ENCODE measurements around the gene WDR75. TPM values are rescaled to one million over a fixed set of nuclear protein-coding genes. Genes with fewer than 3 reads are reported as not detected.
"Not testable (repeated sequence)": the region's sequence is repeated elsewhere in the genome, so short reads cannot be mapped to it uniquely, and the experiment has no call there.

WDR75 gene
- total and polyA plus RNA-seq, 2 donors = 40.7 to 41.6 TPM

DNA sequence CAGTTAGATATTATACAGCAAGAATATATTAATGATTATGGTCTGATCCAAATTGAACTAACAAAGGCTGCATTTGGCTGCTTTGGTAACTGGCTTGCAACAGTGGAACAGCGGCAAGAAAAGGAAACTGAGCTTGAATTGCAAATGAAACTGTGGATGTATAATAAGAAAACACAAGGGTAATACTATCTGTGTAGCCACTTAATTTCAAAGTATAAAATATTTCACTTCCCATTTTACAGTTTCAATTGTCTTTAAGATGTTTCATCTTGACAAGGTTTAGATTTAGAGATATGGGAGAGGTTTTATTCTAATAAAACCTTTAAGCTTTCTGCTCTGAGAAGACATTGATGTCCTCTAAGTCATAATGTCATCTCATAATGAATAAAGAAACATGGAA, 23.8 kb downstream of the WDR75 start:
- Histone ChIP-seq H3K36me3 (ENCODE audit: control insufficient read depth in 2 of 2, insufficient read depth in 2 of 2, low read length in 1 of 2) (peaks cover 37 to 78% of the 10 kb centered on the region in 2 donors), H3K4me3 (ENCODE audit: low read length in 2 of 2) (no peak overlapping the region), H3K27me3 (ENCODE audit: control insufficient read depth in 2 of 2, insufficient read depth in 1 of 2, low read length in 1 of 2) (no peaks in the 10 kb centered on the region), H3K4me1 (ENCODE audit: control insufficient read depth in 2 of 2, insufficient read depth in 2 of 2, low read length in 2 of 2) (no peaks in the 10 kb centered on the region), H3K9me3 (ENCODE audit: control insufficient read depth in 2 of 2, insufficient read depth in 1 of 2, low read length in 1 of 2) (no peaks in the 10 kb centered on the region), H3K27ac (ENCODE audit: low read depth in 1 of 2, low read length in 1 of 2) (no peak overlapping the region)
- WGBS = 92% methylated on average over 1 of the region's 1 CpG
- no peak for DNase-seq (ENCODE audit: low read depth in 6 of 9, low spot score in 9 of 9)

DNA sequence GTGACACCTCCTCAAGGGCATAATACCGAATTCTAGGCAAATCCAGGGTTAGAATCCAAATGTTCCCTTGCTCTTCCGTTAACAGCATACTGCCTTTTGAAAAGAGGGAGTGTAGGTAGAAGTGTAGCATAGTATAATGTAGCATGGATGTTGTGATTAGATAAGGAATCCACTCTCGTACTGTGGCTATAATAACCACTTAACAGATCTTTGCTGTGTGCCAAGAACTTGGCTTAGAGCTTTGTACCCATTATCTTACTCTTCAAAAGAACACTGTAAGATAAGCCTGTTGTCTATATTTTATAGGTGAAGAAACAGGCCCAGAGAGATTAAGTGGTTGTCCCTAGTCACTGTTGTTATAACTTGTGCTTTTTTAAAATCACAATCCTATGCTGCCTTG, 24.2 kb downstream of the WDR75 start:
- Histone ChIP-seq H3K9me3 (ENCODE audit: control insufficient read depth in 2 of 2, insufficient read depth in 1 of 2, low read length in 1 of 2) (no peaks in the 10 kb centered on the region), H3K27me3 (ENCODE audit: control insufficient read depth in 2 of 2, insufficient read depth in 1 of 2, low read length in 1 of 2) (no peaks in the 10 kb centered on the region), H3K36me3 (ENCODE audit: control insufficient read depth in 2 of 2, insufficient read depth in 2 of 2, low read length in 1 of 2) (peaks cover 33 to 75% of the 10 kb centered on the region in 2 donors), H3K4me3 (ENCODE audit: low read length in 2 of 2) (no peak overlapping the region), H3K4me1 (ENCODE audit: control insufficient read depth in 2 of 2, insufficient read depth in 2 of 2, low read length in 2 of 2) (no peaks in the 10 kb centered on the region), H3K27ac (ENCODE audit: low read depth in 1 of 2, low read length in 1 of 2) (no peak overlapping the region)
- 98% methylated on average over 3 of the region's 3 CpGs for WGBS
- DNase-seq (ENCODE audit: low read depth in 6 of 9, low spot score in 9 of 9) = no peak

DNA sequence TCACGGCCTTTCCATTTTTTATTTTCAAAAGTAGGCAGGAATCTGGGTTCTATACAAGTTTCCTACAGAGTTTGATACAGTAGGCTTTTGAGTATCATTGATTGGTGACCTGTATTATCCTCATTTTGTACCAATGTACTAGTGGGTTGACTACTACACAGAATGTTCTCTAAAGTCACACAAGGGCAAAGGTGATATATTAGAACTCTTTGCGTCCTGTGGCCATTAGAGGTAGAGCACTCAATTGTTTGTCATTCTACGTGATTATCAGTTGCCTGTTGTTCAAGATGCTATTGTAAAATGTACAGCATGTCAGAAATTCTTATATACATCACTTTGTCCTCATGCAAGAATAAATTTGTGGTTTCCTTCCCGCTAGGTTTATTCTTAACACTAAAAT, 24.8 kb downstream of the WDR75 start:
- Histone ChIP-seq H3K27me3 (ENCODE audit: control insufficient read depth in 2 of 2, insufficient read depth in 1 of 2, low read length in 1 of 2) (no peaks in the 10 kb centered on the region), H3K4me3 (ENCODE audit: low read length in 2 of 2) (no peak overlapping the region), H3K36me3 (ENCODE audit: control insufficient read depth in 2 of 2, insufficient read depth in 2 of 2, low read length in 1 of 2) (peaks cover 31 to 75% of the 10 kb centered on the region in 2 donors), H3K9me3 (ENCODE audit: control insufficient read depth in 2 of 2, insufficient read depth in 1 of 2, low read length in 1 of 2) (no peaks in the 10 kb centered on the region), H3K27ac (ENCODE audit: low read depth in 1 of 2, low read length in 1 of 2) (no peak overlapping the region), H3K4me1 (ENCODE audit: control insufficient read depth in 2 of 2, insufficient read depth in 2 of 2, low read length in 2 of 2) (no peaks in the 10 kb centered on the region)
- 97% methylated on average over 4 of the region's 4 CpGs for WGBS
- no peak for DNase-seq (ENCODE audit: low read depth in 6 of 9, low spot score in 9 of 9)

DNA sequence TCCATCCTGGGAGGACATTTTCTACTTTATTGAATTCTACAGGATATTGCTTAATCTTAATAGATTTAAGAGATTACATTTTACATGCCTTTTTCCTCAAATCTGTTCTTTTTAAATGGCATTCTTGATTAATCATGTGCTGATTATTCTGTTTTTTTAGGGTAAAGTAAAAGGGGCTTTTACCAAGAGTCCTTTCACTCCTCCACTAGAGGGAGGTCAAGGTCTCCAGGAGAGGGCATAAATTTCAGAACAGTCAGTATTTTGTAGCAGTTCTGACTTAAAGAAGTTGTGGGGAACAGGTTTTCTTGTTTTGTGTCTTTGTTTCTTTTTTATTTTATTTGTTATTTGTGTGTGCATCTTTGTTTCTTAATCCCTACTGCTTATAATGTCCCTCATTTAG, 25.4 kb downstream of the WDR75 start:
- DNase-seq (ENCODE audit: low read depth in 6 of 9, low spot score in 9 of 9) = peak in 2 of 9 donors; percentile 7 to 37
- no peaks in the 10 kb centered on the region for H3K27me3 ChIP-seq (ENCODE audit: control insufficient read depth in 2 of 2, insufficient read depth in 1 of 2, low read length in 1 of 2)

DNA sequence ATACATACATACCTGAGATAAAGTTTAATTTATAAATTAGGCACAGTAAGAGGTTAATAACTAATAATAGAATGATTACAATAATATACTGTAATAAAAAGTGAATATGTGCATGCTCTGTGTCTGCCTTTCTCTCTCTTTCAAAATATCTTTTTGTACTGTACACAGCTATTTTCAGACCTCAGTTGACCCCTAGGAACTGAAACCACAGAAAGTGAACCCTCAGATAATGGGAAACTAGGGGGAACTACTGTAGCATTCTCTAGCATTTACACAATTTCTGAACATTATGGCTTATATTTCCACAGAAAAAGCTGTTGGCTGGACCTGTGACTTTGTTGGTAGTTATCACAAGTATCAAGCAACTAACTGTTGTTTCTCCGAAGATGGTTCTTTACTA, 25.9 kb downstream of the WDR75 start:
- H3K4me3 ChIP-seq (ENCODE audit: low read length in 2 of 2) = no peak overlapping the region
- peaks cover 36 to 80% of the 10 kb centered on the region in 2 donors for H3K36me3 ChIP-seq (ENCODE audit: control insufficient read depth in 2 of 2, insufficient read depth in 2 of 2, low read length in 1 of 2)
- no peak overlapping the region for H3K27ac ChIP-seq (ENCODE audit: low read depth in 1 of 2, low read length in 1 of 2)
- no peaks in the 10 kb centered on the region for H3K27me3 ChIP-seq (ENCODE audit: control insufficient read depth in 2 of 2, insufficient read depth in 1 of 2, low read length in 1 of 2)
- no peaks in the 10 kb centered on the region for H3K4me1 ChIP-seq (ENCODE audit: control insufficient read depth in 2 of 2, insufficient read depth in 2 of 2, low read length in 2 of 2)
- no peaks in the 10 kb centered on the region for H3K9me3 ChIP-seq (ENCODE audit: control insufficient read depth in 2 of 2, insufficient read depth in 1 of 2, low read length in 1 of 2)
- DNase-seq (ENCODE audit: low read depth in 6 of 9, low spot score in 9 of 9) = no peak
- WGBS = 95% methylated on average over 1 of the region's 1 CpG

More for the DNA sequence above, 25.4 kb downstream of the WDR75 start:
- H3K4me1 ChIP-seq (ENCODE audit: control insufficient read depth in 2 of 2, insufficient read depth in 2 of 2, low read length in 2 of 2) = no peaks in the 10 kb centered on the region
- no peak overlapping the region for H3K4me3 ChIP-seq (ENCODE audit: low read length in 2 of 2)
- peaks cover 36 to 79% of the 10 kb centered on the region in 2 donors for H3K36me3 ChIP-seq (ENCODE audit: control insufficient read depth in 2 of 2, insufficient read depth in 2 of 2, low read length in 1 of 2)
- no peaks in the 10 kb centered on the region for H3K9me3 ChIP-seq (ENCODE audit: control insufficient read depth in 2 of 2, insufficient read depth in 1 of 2, low read length in 1 of 2)
- no peak overlapping the region for H3K27ac ChIP-seq (ENCODE audit: low read depth in 1 of 2, low read length in 1 of 2)

DNA sequence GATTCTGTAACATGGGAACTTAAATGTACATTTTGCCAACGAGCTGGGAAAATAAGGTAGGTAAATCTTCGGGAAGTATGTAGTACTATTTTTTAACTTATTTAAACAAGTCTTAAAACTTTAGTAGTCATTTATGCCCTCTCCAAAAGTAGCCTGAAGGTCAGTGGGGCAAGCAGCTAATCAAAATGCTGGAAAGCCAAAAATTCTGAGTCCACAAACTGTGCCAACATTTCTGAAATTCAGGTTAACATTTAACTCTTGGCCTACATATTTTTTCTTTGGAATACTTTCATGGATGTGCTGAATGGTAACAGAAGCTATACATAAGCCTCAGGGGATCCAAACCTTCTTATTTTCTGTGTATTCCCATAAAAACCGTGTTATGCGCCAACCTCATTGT, 26.3 kb downstream of the WDR75 start:
- WGBS = 96% methylated on average over 4 of the region's 4 CpGs
- H3K4me3 ChIP-seq (ENCODE audit: low read length in 2 of 2) = no peak overlapping the region
- no peaks in the 10 kb centered on the region for H3K4me1 ChIP-seq (ENCODE audit: control insufficient read depth in 2 of 2, insufficient read depth in 2 of 2, low read length in 2 of 2)
- no peak overlapping the region for H3K27ac ChIP-seq (ENCODE audit: low read depth in 1 of 2, low read length in 1 of 2)
- peaks cover 36 to 78% of the 10 kb centered on the region in 2 donors for H3K36me3 ChIP-seq (ENCODE audit: control insufficient read depth in 2 of 2, insufficient read depth in 2 of 2, low read length in 1 of 2)
- no peak for DNase-seq (ENCODE audit: low read depth in 6 of 9, low spot score in 9 of 9)
- H3K9me3 ChIP-seq (ENCODE audit: control insufficient read depth in 2 of 2, insufficient read depth in 1 of 2, low read length in 1 of 2) = no peaks in the 10 kb centered on the region
- no peaks in the 10 kb centered on the region for H3K27me3 ChIP-seq (ENCODE audit: control insufficient read depth in 2 of 2, insufficient read depth in 1 of 2, low read length in 1 of 2)

DNA sequence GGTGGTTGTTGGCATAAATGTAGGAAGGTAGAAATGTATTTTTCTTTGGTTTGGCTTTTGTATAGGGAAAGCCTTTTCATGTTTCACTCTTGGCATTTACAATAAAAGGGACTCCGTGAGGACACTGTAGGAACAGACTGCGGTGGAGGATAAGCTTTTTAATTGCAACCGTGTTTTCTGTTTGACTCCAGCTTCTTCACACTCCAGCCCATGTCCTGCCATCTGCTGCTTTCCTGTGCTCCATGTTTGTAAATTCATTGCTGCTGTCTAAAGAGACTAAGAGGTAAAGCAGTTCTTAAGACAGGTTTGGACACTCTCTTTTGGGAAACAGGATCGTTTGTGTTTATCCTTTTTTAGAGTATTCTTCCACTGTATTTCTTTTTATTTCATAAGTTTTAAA, 33.3 kb downstream of the WDR75 start:
- H3K9me3 ChIP-seq (ENCODE audit: control insufficient read depth in 2 of 2, insufficient read depth in 1 of 2, low read length in 1 of 2) = no peaks in the 10 kb centered on the region
- WGBS = 96% methylated on average over 4 of the region's 4 CpGs
- DNase-seq (ENCODE audit: low read depth in 6 of 9, low spot score in 9 of 9) = no peak
- no peak overlapping the region for H3K4me3 ChIP-seq (ENCODE audit: low read length in 2 of 2)
- no peak overlapping the region for H3K27ac ChIP-seq (ENCODE audit: low read depth in 1 of 2, low read length in 1 of 2)
- no peaks in the 10 kb centered on the region for H3K27me3 ChIP-seq (ENCODE audit: control insufficient read depth in 2 of 2, insufficient read depth in 1 of 2, low read length in 1 of 2)
- no peaks in the 10 kb centered on the region for H3K4me1 ChIP-seq (ENCODE audit: control insufficient read depth in 2 of 2, insufficient read depth in 2 of 2, low read length in 2 of 2)
- peaks cover 21 to 53% of the 10 kb centered on the region in 2 donors for H3K36me3 ChIP-seq (ENCODE audit: control insufficient read depth in 2 of 2, insufficient read depth in 2 of 2, low read length in 1 of 2)

DNA sequence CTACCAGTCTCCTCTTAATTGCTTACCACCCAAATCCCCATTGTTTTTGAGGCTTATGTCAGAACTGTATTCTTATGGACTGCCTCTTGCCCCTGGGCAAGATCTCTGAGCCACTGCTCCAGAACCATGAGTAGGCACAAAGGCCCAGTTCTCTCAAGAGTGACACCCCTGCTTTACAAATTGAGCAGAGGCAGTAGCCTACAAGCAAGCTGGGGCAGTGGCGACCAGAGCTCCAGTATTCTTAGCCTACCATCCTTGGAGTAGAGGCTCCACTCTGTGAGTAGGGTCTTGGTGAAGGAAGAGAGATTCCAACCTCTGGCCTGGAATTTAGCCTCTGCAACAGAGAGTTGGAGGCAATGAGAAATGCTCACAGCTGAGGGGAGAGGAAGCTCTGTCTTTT, 36.5 kb downstream of the WDR75 start:
- WGBS = 100% methylated on average over 1 of the region's 1 CpG
- Histone ChIP-seq H3K36me3 (ENCODE audit: control insufficient read depth in 2 of 2, insufficient read depth in 2 of 2, low read length in 1 of 2) (peaks cover 10 to 33% of the 10 kb centered on the region in 2 donors), H3K4me1 (ENCODE audit: control insufficient read depth in 2 of 2, insufficient read depth in 2 of 2, low read length in 2 of 2) (no peaks in the 10 kb centered on the region)

DNA sequence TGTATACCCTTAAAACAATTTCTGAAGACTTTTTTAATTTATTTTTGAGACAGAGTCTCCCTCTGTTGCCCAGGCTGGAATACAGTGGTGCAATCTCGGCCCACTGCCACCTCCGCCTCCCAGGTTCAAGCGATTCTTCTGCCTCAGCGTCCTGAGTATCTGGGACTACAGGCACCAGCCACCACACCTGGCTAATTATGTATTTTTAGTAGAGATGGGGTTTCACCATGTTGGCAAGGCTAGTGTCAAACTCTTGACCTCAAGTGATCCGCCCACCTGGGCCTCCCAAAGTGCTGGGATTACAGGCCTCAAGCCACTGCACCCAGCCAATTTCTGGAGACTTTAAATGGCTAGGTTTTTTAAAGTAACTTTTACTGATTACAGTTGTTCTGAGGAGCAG, 37.0 kb downstream of the WDR75 start:
- not testable (repeated sequence) for DNase-seq (ENCODE audit: low read depth in 6 of 9, low spot score in 9 of 9); H3K27me3 ChIP-seq (ENCODE audit: control insufficient read depth in 2 of 2, insufficient read depth in 1 of 2, low read length in 1 of 2); H3K4me3 ChIP-seq (ENCODE audit: low read length in 2 of 2); H3K27ac ChIP-seq (ENCODE audit: low read depth in 1 of 2, low read length in 1 of 2); H3K9me3 ChIP-seq (ENCODE audit: control insufficient read depth in 2 of 2, insufficient read depth in 1 of 2, low read length in 1 of 2); H3K4me1 ChIP-seq (ENCODE audit: control insufficient read depth in 2 of 2, insufficient read depth in 2 of 2, low read length in 2 of 2)
- 97% methylated on average over 5 of the region's 5 CpGs for WGBS
- peaks cover 10 to 30% of the 10 kb centered on the region in 2 donors for H3K36me3 ChIP-seq (ENCODE audit: control insufficient read depth in 2 of 2, insufficient read depth in 2 of 2, low read length in 1 of 2)

More for the DNA sequence above, 36.5 kb downstream of the WDR75 start:
- no peak for DNase-seq (ENCODE audit: low read depth in 6 of 9, low spot score in 9 of 9)
- H3K27me3 ChIP-seq (ENCODE audit: control insufficient read depth in 2 of 2, insufficient read depth in 1 of 2, low read length in 1 of 2) = no peaks in the 10 kb centered on the region
- H3K4me3 ChIP-seq (ENCODE audit: low read length in 2 of 2) = no peak overlapping the region
- no peak overlapping the region for H3K27ac ChIP-seq (ENCODE audit: low read depth in 1 of 2, low read length in 1 of 2)
- no peaks in the 10 kb centered on the region for H3K9me3 ChIP-seq (ENCODE audit: control insufficient read depth in 2 of 2, insufficient read depth in 1 of 2, low read length in 1 of 2)

DNA sequence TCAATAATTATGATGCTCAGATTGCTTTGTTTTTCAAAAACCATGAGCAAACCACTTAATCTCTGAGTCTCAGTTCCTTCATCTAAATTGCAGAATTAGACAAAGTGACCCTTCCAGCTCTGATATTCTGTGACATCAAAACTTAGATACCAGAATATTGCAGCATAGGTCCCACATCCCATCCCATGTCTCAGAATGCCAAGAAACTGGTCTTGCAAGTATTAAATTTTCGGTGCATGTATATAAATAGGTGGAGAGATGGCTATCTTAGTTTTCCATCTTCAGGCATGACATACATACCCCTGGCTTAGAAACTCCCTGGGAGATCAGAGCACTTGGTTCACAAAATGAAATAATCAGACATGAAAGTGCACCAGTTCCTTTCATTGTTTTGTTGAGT, 39.8 kb downstream of the WDR75 start:
- no peaks in the 10 kb centered on the region for H3K27me3 ChIP-seq (ENCODE audit: control insufficient read depth in 2 of 2, insufficient read depth in 1 of 2, low read length in 1 of 2)
- H3K36me3 ChIP-seq (ENCODE audit: control insufficient read depth in 2 of 2, insufficient read depth in 2 of 2, low read length in 1 of 2) = peaks cover 0 to 10% of the 10 kb centered on the region in 2 donors
- H3K27ac ChIP-seq (ENCODE audit: low read depth in 1 of 2, low read length in 1 of 2) = no peak overlapping the region
- WGBS = 97% methylated on average over 1 of the region's 1 CpG
- no peaks in the 10 kb centered on the region for H3K9me3 ChIP-seq (ENCODE audit: control insufficient read depth in 2 of 2, insufficient read depth in 1 of 2, low read length in 1 of 2)
- no peaks in the 10 kb centered on the region for H3K4me1 ChIP-seq (ENCODE audit: control insufficient read depth in 2 of 2, insufficient read depth in 2 of 2, low read length in 2 of 2)
- no peak for DNase-seq (ENCODE audit: low read depth in 6 of 9, low spot score in 9 of 9)
- H3K4me3 ChIP-seq (ENCODE audit: low read length in 2 of 2) = no peak overlapping the region
